Heart left ventricle (tissue), 13 donors: ENCODE measurements around the gene CROCC.

Experiments
- POLR2A ChIP-seq, 2 donors: fragments of 450-650 bp; IDR thresholded peaks; one replicate each; pipeline ENCODE4 v1.6.1; 2017; ENCODE audit warnings: antibody characterized with exemption in 2 of 2, mild to moderate bottlenecking in 2 of 2, moderate library complexity in 2 of 2
- TF ChIP-seq, protein P1 (sequence below), 12 donors: fragments of 200-600 bp; sonication (generic) in 4 of 12; IDR thresholded peaks; one replicate each; pipeline versions ENCODE4 v1.5.0 to v1.8.0; 2018 to 2022; ENCODE audit warnings: antibody characterized with exemption in 12 of 12, mild to moderate bottlenecking in 5 of 12
- donor health status: ischemic (EF 13 %, LVEDD 7.1; RV severe dilation, severe dysfunction).
- donor health status: DM: no; HTN: yes; CAD: no.
- donor health status: DM: no; HTN: no; CAD: no.
- donor health status: ischemic (EF 25% LVEDD 6.9; RV normal size, moderate dysfunction).
- donor health status: ischemic (EF 25% LVEDD 5.7; RV mildly dilated, moderate dysfunction).
- donor health status: ischemic (EF 35%, LVEDD 5.7; RV mildly dilated, moderate dysfunction).
- donor health status: nonischemic (EF 11% LVEDD 7.7; RV severe dilation, severe dysfunction).
- donor health status: DM: yes; HTN: yes; CAD: no.
- donor health status: PGD.
- donor health status: ischemic (EF 29% LVEDD 5.4; RV normal size, mild dysfunction).
- donor health status: nonischemic (EF 23%, LVEDD 6.1; RV moderate dilation, normal function).

DNA sequence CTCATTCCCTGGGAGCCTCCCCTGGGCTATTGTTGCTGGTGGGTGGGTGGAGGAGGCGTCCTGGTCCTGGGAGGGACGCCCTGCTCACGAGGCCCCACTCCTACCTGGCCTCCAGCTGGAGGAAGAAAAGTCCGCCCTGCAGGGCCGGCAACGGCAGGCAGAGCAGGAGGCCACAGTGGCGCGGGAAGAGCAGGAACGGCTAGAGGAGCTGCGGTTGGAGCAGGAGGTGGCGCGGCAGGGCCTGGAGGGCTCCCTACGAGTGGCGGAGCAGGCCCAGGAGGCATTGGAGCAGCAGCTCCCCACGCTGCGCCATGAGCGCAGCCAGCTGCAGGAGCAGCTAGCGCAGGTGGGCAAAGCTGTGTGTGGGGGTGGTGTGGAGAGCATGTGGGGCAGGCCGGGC is 24.9 kb downstream of the CROCC start:
- TF ChIP-seq, protein P1, sequence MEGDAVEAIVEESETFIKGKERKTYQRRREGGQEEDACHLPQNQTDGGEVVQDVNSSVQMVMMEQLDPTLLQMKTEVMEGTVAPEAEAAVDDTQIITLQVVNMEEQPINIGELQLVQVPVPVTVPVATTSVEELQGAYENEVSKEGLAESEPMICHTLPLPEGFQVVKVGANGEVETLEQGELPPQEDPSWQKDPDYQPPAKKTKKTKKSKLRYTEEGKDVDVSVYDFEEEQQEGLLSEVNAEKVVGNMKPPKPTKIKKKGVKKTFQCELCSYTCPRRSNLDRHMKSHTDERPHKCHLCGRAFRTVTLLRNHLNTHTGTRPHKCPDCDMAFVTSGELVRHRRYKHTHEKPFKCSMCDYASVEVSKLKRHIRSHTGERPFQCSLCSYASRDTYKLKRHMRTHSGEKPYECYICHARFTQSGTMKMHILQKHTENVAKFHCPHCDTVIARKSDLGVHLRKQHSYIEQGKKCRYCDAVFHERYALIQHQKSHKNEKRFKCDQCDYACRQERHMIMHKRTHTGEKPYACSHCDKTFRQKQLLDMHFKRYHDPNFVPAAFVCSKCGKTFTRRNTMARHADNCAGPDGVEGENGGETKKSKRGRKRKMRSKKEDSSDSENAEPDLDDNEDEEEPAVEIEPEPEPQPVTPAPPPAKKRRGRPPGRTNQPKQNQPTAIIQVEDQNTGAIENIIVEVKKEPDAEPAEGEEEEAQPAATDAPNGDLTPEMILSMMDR (IDR thresholded peaks at IDR 0.05), result no peak
- TF ChIP-seq POLR2A (IDR thresholded peaks at IDR 0.05), result no peak
